Erythroblast (primary cell): ENCODE data around the gene HELT.

ENCODE experiments used
- GATA1 ChIP-seq: IDR thresholded peaks from 2 replicates; pipeline ENCODE4 v1.6.1; 2011; ENCODE audit warnings: low read depth, mild to moderate bottlenecking, control low read depth, low read length, moderate library complexity
- POLR2A ChIP-seq: IDR thresholded peaks from 2 replicates; pipeline ENCODE4 v1.6.1; 2011; ENCODE audit warnings: mild to moderate bottlenecking, low read length

- TF ChIP-seq POLR2A, result no peak
- TF ChIP-seq GATA1, result no peak
Measured at GRCh38 chr4:184992422-184992821, 25.9 kb upstream of the HELT start.
